ENCODE measurements around the gene AKAP14. TPM values are rescaled to one million over a fixed set of nuclear protein-coding genes. Genes with fewer than 3 reads are reported as not detected.
"Not testable (repeated sequence)": the region's sequence is repeated elsewhere in the genome, so short reads cannot be mapped to it uniquely, and the experiment has no call there.

The AKAP14 gene
- total RNA-seq, 2 donors from 2014 or later, result not detected

DNA sequence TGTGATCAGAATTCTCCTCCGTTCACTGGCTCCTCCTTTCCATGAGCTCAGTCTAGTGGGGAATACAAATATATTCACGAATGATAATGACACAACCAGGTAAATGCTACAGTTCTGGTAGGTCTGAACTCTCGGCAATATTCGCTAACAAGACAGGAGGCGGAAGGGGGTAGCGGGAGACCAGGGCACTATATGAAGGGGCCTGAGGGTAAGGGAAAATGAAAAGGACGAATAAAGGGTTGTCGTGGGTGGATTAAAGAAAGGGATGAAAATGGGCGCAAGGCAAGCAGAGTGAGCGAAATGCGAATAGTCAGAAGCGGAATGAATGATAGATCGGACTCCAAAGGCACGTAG is 47.1 kb downstream of the AKAP14 start:
- Mint-ChIP-seq H3K4me3 (peak overlapping the region; percentile 85 to 91), H3K27ac (peak overlapping the region; percentile 82), H3K27me3 (ENCODE audit: low read depth) (no peaks in the 10 kb centered on the region), H3K4me1 (ENCODE audit: low read depth) (peaks cover 12% of the 10 kb centered on the region), H3K36me3 (ENCODE audit: insufficient read depth in 2 of 2) (peaks cover 0 to 2% of the 10 kb centered on the region in 2 donors), H3K9me3 (no peaks in the 10 kb centered on the region)
- ATAC-seq (replicated peaks in 1 of 2) (peak; percentile 6 to 10), DNase-seq (no peak)

DNA sequence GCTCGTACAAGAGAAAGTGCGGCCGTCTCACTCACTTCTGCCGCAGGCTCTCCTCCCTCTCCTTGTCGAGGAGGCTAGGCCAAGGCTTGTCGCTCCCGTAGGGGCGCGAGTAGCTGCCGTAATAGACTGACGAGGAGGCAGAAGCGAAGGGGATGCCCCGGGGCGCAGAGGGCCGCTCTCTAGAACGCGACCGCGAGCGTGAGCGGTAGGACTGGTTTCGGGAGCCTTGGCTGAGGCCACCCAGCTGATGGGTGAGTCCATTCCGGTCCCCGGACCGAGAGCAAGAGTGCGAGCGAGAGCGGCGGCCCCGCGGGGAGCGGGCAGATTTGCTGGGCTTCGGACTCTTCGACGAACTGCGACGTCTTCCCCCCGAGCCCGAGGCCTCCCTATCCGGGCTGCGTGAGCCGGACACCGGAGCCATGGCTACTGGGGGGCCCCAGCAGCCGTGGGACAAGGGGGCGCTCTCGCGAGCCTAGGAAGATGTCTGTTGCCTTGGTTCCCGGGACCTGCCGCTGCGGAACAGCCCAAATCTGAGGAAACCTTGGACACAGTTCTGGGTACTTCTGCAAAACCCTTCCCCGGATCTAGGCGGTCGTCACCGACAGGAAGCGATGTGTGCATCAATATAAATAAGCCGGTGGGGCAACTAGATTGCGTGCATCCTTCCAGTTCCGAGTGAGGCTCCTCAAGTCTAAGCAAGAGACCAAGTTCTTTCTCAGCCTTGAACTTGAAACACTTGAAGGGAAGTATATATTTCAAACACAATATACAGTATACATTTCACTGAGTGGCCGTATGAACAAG is 47.7 kb downstream of the AKAP14 start, which contains the start of gene NKAP:
NKAP (minus strand) TSS at position 567 of the 804 bp plus-strand sequence; CDS start at position 421, 146 bp downstream.
- Mint-ChIP-seq H3K4me3 (peak within 1 kb of the TSS; percentile 85 to 91), H3K27ac (peak within 1 kb of the TSS; percentile 82), H3K36me3 (ENCODE audit: insufficient read depth in 2 of 2) (peaks cover 0 to 2% of the 10 kb centered on the region in 2 donors), H3K27me3 (ENCODE audit: low read depth) (peaks cover 3% of the 10 kb centered on the region), H3K4me1 (ENCODE audit: low read depth) (peaks cover 12% of the 10 kb centered on the region), H3K9me3 (no peaks in the 10 kb centered on the region)
- peak; percentile 79 to 82 for DNase-seq
- peak; percentile 90 for ATAC-seq (replicated peaks in 1 of 2)

DNA sequence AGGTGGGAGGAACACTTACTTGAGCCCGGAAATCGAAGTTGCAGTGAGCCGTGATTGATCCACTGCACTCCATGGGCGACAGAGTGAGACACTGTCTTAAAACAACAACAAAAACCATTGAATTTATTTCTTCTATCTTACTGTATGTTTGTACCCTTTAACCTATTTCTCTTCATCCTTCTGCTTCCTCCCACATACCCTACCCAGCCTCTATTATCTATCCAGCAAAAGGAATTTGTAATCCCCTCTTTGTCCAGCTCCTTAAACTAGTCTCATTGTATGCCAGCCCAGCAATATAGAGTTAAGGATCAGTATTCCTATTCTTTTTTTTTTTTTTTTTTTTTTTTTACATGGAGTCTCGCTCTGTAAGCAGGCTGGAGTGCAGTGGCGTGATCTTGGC is 49.8 kb downstream of the AKAP14 start:
- peaks cover 12% of the 10 kb centered on the region for H3K4me1 Mint-ChIP-seq (ENCODE audit: low read depth)

DNA sequence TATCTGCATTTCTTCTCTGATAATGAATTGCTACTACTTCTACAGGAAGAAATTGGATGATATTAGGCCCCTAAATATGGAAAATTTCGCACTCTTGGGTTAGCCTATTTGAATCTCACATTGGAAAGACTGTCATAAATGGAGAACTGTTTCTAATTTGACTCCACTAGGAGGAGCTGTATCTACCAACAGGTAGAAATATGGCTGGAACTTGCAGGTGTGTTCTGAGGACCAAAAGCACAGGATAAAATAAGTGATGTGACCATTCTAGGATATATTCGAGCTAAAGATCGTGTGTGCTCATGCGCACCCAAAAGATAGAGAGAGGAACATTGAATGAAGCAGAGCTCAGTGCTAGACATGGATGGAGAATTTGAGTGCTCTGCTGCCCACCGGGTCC is 52.7 kb downstream of the AKAP14 start:
- H3K36me3 Mint-ChIP-seq (ENCODE audit: insufficient read depth in 2 of 2), result no peaks in the 10 kb centered on the region

More for the DNA sequence above, 49.8 kb downstream of the AKAP14 start:
- Mint-ChIP-seq H3K36me3 (ENCODE audit: insufficient read depth in 2 of 2) (peaks cover 0 to 2% of the 10 kb centered on the region in 2 donors), H3K4me3 (no peak overlapping the region), H3K27me3 (ENCODE audit: low read depth) (peaks cover 12% of the 10 kb centered on the region), H3K9me3 (no peaks in the 10 kb centered on the region), H3K27ac (no peak overlapping the region)
- ATAC-seq (replicated peaks in 1 of 2) (no peak), DNase-seq (no peak)

DNA sequence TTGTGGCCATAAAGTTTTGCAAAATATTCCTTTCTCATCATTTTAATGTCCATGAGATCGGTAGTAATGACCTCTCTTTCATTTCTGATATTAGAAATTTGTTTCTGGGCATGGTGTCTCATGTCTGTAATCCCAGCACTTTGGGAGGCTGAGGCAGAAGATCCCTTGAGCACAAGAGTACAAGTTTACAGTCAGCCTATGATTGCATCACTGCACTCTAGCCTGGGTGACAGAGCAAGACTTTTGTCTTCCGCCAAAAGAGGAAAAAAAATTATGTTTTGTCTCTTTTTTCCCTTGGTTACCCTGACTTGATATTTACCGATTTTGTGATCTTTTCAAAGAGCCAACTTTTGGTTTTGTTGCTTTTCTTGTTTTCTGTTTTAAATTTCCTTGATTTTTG is 58.7 kb downstream of the AKAP14 start:
- peaks cover 11% of the 10 kb centered on the region for H3K4me1 Mint-ChIP-seq (ENCODE audit: low read depth)
- no peak overlapping the region for H3K4me3 Mint-ChIP-seq
- peaks cover 47% of the 10 kb centered on the region for H3K27me3 Mint-ChIP-seq (ENCODE audit: low read depth)
- DNase-seq (no peak), ATAC-seq (replicated peaks in 1 of 2) (no peak)
- peaks cover 0 to 3% of the 10 kb centered on the region in 2 donors for H3K36me3 Mint-ChIP-seq (ENCODE audit: insufficient read depth in 2 of 2)
- no peak overlapping the region for H3K27ac Mint-ChIP-seq
- no peaks in the 10 kb centered on the region for H3K9me3 Mint-ChIP-seq

More for the DNA sequence above, 52.7 kb downstream of the AKAP14 start:
- Mint-ChIP-seq H3K9me3 (no peaks in the 10 kb centered on the region), H3K27me3 (ENCODE audit: low read depth) (peaks cover 15% of the 10 kb centered on the region), H3K4me1 (ENCODE audit: low read depth) (no peaks in the 10 kb centered on the region), H3K4me3 (no peak overlapping the region), H3K27ac (no peak overlapping the region)
- DNase-seq (no peak), ATAC-seq (replicated peaks in 1 of 2) (no peak)

DNA sequence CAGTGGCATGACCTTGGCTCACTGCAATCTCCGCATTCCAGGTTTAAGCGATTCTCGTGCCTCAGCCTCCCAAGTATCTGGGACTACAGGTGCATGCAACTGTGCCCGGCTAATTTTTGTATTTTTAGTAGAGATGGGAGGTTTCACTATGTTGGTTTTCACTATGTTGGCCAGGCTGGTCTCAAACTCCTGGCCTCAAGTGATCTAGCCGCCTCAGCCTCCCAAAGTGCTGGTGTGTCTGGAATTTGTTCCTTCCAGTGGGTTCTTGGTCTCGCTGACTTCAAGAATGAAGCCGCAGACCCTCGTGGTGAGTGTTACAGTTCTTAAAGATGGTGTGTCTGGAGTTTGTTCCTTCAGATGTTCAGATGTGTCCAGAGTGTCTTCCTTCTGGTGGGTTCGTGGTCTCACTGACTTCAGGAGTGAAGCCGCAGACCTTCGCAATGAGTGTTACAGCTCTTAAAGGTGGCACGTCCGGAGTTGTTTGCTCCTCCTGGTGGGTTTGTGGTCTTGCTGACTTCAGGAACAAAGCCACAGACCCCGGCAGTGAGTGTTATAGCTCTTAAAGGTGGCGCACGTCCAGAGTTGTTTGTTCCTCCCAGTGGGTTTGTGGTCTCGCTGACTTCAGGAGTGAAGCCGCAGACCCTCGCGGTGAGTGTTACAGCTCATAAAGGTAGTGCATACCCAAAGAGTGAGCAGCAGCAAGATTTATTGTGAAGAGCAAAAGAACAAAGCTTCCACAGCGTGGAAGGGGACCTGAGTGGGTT is 60.3 kb downstream of the AKAP14 start:
- H3K36me3 Mint-ChIP-seq (ENCODE audit: insufficient read depth in 2 of 2); H3K9me3 Mint-ChIP-seq: not testable (repeated sequence)
- ATAC-seq (replicated peaks in 1 of 2) (peak; percentile 82 to 95), DNase-seq (peak; percentile 69 to 77)
- H3K4me1 Mint-ChIP-seq (ENCODE audit: low read depth), result peaks cover 11% of the 10 kb centered on the region
- peak overlapping the region; percentile 29 to 63 for H3K4me3 Mint-ChIP-seq
- H3K27ac Mint-ChIP-seq, result peak overlapping the region; percentile 57
- peaks cover 63% of the 10 kb centered on the region for H3K27me3 Mint-ChIP-seq (ENCODE audit: low read depth)

DNA sequence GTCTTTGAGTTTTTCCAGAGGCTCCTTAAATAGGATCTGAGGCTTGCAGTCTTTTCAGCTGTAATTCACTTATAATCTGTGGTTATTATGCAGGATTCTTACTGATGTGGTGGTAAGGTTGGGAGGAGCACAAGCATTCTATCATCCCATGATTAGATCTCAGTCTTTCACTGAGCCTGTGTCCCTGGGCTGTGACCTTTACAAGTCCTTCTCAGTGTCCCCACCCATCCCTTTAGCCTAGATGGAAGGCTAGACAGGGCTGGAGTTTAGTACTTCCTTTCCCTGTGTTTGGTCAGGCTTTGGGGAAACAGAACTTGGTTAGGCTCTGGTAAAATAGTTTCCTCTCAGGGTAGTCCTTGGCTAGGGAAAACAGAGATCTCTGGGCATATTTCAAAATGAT is 64.9 kb downstream of the AKAP14 start:
- DNase-seq (no peak), ATAC-seq (replicated peaks in 1 of 2) (no peak)
- peaks cover 10% of the 10 kb centered on the region for H3K4me1 Mint-ChIP-seq (ENCODE audit: low read depth)
- no peak overlapping the region for H3K27ac Mint-ChIP-seq
- no peak overlapping the region for H3K4me3 Mint-ChIP-seq
- peaks cover 0 to 3% of the 10 kb centered on the region in 2 donors for H3K36me3 Mint-ChIP-seq (ENCODE audit: insufficient read depth in 2 of 2)
- H3K9me3 Mint-ChIP-seq, result no peaks in the 10 kb centered on the region
- peaks cover 70% of the 10 kb centered on the region for H3K27me3 Mint-ChIP-seq (ENCODE audit: low read depth)

DNA sequence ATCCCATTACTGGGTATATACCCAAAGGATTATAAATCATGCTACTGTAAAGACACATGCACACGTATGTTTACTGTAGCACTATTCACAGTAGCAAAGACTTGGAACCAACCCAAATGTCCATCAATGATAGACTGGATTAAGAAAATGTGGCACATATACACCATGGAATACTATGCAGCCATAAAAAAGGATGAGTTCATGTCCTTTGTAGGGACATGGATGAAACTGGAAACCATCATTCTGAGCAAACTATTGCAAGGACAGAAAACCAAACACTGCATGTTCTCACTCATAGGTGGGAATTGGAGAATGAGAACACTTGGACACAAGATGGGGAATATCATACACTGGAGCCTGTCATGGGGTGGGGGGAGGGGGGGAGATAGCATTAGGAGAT is 71.1 kb downstream of the AKAP14 start:
- H3K4me3 Mint-ChIP-seq; DNase-seq; H3K9me3 Mint-ChIP-seq; ATAC-seq (replicated peaks in 1 of 2); H3K36me3 Mint-ChIP-seq (ENCODE audit: insufficient read depth in 2 of 2); H3K4me1 Mint-ChIP-seq (ENCODE audit: low read depth); H3K27ac Mint-ChIP-seq: not testable (repeated sequence)
- H3K27me3 Mint-ChIP-seq (ENCODE audit: low read depth), result peaks cover 28% of the 10 kb centered on the region

Other genes with a start within 250 kb of the AKAP14 start
- gene SEPTIN6, start 202.7 kb upstream of the AKAP14 start, total RNA-seq, result 100 to 1,000 TPM; 183 to 275 TPM
- under 1 TPM; 0.46 to 0.50 TPM for gene SOWAHD, start 137.3 kb upstream of the AKAP14 start, total RNA-seq
- gene RPL39, start 104.3 kb upstream of the AKAP14 start, total RNA-seq, result 1,000 to 10,000 TPM; 2,946 to 2,967 TPM
- 10 to 100 TPM; 20.4 to 25.6 TPM for gene UPF3B, start 42.9 kb upstream of the AKAP14 start, total RNA-seq
- gene RNF113A, start 24.2 kb upstream of the AKAP14 start, total RNA-seq, result 10 to 100 TPM; 44.8 to 47.3 TPM
- gene NDUFA1, start 24.1 kb upstream of the AKAP14 start, total RNA-seq, result 10 to 100 TPM; 55.7 to 63.7 TPM
- 10 to 100 TPM; 17.7 to 19.0 TPM for gene NKAP, start 47.9 kb downstream of the AKAP14 start, total RNA-seq
- gene RHOXF2B, start 181.8 kb downstream of the AKAP14 start, total RNA-seq, result not detected
- 1 to 10 TPM in 1 of 2 donors, under 1 TPM in 1; 0.76 to 1.2 TPM for gene RHOXF1, start 220.0 kb downstream of the AKAP14 start, total RNA-seq